ENCODE data around the gene MPPED1. TPM values are rescaled to one million over a fixed set of nuclear protein-coding genes. Genes with fewer than 3 reads are reported as not detected.

Gene MPPED1
- total RNA-seq, 4 donors from 2014 or later, result 0.23 to 0.99 (median 0.80) TPM; not detected in 1

DNA sequence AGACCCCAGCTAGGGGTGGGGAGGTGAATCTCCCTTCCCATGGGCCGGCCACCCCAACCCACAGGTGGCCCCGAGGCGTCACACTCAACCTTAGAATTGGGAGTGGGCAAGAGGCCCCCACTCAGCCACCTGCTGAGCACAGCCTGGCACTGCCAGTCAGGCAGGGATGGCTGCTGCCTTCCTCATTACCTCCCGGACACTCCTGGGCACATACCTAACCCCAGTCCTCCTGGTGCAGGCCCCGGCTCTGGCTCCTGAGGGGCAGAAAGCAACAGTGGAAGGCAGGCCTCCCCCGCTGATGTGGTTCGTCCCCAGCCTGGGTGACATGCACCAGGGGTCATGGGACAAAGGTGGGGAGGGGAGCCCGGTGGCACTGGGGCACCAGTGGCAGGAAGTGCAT lies 103.6 kb downstream of the MPPED1 start:
- H3K4me1 ChIP-seq, result no peaks in the 10 kb centered on the region
- no peaks in the 10 kb centered on the region for H3K36me3 ChIP-seq
- TF ChIP-seq, protein P1, sequence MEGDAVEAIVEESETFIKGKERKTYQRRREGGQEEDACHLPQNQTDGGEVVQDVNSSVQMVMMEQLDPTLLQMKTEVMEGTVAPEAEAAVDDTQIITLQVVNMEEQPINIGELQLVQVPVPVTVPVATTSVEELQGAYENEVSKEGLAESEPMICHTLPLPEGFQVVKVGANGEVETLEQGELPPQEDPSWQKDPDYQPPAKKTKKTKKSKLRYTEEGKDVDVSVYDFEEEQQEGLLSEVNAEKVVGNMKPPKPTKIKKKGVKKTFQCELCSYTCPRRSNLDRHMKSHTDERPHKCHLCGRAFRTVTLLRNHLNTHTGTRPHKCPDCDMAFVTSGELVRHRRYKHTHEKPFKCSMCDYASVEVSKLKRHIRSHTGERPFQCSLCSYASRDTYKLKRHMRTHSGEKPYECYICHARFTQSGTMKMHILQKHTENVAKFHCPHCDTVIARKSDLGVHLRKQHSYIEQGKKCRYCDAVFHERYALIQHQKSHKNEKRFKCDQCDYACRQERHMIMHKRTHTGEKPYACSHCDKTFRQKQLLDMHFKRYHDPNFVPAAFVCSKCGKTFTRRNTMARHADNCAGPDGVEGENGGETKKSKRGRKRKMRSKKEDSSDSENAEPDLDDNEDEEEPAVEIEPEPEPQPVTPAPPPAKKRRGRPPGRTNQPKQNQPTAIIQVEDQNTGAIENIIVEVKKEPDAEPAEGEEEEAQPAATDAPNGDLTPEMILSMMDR (IDR thresholded peaks at IDR 0.05), result no peak
- TF ChIP-seq EP300 (IDR thresholded peaks at IDR 0.05) (no peak), POLR2A (IDR thresholded peaks at IDR 0.05) (no peak), POLR2AphosphoS5 (IDR thresholded peaks at IDR 0.05) (no peak)
- no peaks in the 10 kb centered on the region for H3K9me3 ChIP-seq
- H3K4me3 ChIP-seq, result no peak overlapping the region
- H3K27me3 ChIP-seq, result peaks cover 6% of the 10 kb centered on the region
- no peak for DNase-seq (ENCODE audit: low spot score in 2 of 2)
- WGBS, result 71% methylated on average over 1 of the region's 8 CpGs
- no peak overlapping the region for H3K27ac ChIP-seq

DNA sequence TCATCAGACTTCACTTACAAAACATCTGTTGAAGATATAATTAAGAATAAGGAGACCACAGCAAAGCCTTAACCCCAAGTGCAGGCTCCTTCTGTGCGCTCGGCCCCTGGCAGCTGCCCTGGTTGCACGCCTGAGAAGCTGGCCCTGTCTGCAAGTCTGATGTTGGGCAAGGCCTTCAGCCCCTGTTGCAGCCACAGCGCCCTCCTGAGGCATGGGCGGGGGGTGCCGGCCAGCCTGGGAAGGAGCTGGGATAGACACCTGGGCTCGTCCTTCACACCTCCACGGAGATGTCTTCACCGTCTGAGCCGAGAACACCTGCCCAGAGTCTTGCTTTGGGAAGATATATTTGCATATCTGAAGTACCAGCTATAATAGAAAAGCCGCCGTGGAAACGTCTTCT lies 104.1 kb downstream of the MPPED1 start:
- Histone ChIP-seq H3K9me3 (no peaks in the 10 kb centered on the region), H3K27me3 (peaks cover 6% of the 10 kb centered on the region), H3K27ac (no peak overlapping the region), H3K4me1 (no peaks in the 10 kb centered on the region), H3K4me3 (no peak overlapping the region), H3K36me3 (no peaks in the 10 kb centered on the region)
- WGBS, result 71% methylated on average over 13 of the region's 13 CpGs
- DNase-seq (ENCODE audit: low spot score in 2 of 2), result no peak
- TF ChIP-seq, protein P1 (IDR thresholded peaks at IDR 0.05), result no peak
- TF ChIP-seq POLR2AphosphoS5 (IDR thresholded peaks at IDR 0.05), result no peak
- no peak for TF ChIP-seq POLR2A (IDR thresholded peaks at IDR 0.05)
- no peak for TF ChIP-seq EP300 (IDR thresholded peaks at IDR 0.05)

DNA sequence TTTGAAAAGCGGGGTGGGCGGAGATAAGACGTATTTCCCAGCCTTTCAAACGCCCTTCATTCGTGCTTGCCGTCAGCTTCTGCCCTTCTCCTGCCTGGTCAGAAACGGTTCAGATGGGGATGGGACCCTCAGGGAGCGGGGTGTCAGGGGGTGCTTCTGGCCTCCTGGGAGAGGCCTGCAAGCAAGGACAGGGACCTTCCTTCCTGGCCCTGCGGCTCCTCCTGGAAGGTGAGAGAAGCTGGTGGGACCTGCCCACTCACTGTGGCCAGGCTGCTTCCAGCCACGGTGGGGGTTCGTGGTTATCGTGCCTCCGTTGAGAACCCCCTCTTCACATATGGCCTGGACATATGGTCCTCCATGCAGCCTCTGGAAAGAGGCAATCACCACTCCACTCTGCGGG lies 104.6 kb downstream of the MPPED1 start:
- 77% methylated on average over 13 of the region's 14 CpGs for WGBS
- Histone ChIP-seq H3K4me1 (no peaks in the 10 kb centered on the region), H3K27me3 (peaks cover 6% of the 10 kb centered on the region), H3K4me3 (no peak overlapping the region), H3K9me3 (no peaks in the 10 kb centered on the region), H3K36me3 (no peaks in the 10 kb centered on the region), H3K27ac (no peak overlapping the region)
- no peak for DNase-seq (ENCODE audit: low spot score in 2 of 2)
- TF ChIP-seq POLR2A (IDR thresholded peaks at IDR 0.05), result no peak
- TF ChIP-seq, protein P1 (IDR thresholded peaks at IDR 0.05), result no peak

DNA sequence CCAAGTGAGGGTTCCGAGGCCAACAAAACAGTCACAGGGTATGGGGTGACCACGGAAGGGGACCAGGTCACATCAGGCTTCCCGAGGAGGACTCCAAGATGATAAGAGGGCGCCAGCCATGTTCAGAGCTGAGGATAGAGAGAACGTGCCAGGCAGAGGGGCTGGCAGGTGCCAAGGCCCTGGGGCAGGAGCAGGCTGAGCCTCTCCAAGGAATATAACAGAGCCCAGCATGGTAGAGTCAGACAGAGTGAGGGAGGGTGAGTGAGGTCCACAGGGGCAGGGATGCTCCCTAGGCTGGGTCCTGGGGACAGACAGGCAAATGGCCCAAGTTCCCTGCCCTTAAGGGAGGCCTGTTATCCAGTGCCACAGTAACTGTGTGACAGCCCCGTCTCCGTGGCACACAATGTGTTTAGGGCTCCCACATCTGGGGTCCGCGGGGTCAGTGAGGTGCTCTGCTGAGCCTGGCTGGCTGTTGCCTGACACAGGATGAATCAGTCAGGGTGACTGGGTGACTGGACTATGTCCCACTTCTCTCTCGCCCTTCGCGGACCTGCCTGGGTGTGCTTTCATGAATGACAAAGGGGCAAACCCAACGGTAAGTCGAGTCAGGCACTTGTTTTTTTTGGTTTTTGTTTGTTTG lies 105.3 kb downstream of the MPPED1 start:
- no peak for TF ChIP-seq POLR2A (IDR thresholded peaks at IDR 0.05)
- no peak for TF ChIP-seq EP300 (IDR thresholded peaks at IDR 0.05)
- TF ChIP-seq POLR2AphosphoS5 (IDR thresholded peaks at IDR 0.05), result no peak
- TF ChIP-seq, protein P1 (IDR thresholded peaks at IDR 0.05), result no peak
- WGBS, result 90% methylated on average over 14 of the region's 14 CpGs
- Histone ChIP-seq H3K9me3 (no peaks in the 10 kb centered on the region), H3K4me1 (no peaks in the 10 kb centered on the region), H3K4me3 (no peak overlapping the region), H3K27me3 (peaks cover 6% of the 10 kb centered on the region), H3K27ac (no peak overlapping the region), H3K36me3 (no peaks in the 10 kb centered on the region)
- no peak for DNase-seq (ENCODE audit: low spot score in 2 of 2)

DNA sequence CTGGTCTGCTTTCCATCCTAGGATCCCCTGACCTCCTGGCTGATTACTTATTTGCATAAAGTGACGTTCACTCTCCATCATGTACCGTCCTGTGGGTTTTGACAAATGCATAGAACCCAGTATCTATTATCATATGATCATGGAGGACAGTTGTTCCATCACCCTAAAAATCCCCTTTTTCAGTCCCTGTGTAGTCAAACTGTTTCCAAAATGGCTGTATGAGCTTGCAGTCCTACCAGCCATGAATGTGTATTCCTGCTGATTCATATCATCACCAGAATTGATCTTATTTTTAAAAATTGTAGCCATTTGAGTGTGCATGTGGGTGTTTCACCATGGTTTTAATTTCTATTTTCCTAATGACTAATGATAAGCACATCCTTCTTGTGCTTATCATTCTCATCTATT lies 108.8 kb downstream of the MPPED1 start:
- Histone ChIP-seq H3K27ac (no peak overlapping the region), H3K9me3 (no peaks in the 10 kb centered on the region), H3K4me1 (no peaks in the 10 kb centered on the region), H3K4me3 (no peak overlapping the region), H3K36me3 (no peaks in the 10 kb centered on the region), H3K27me3 (peaks cover under 1% of the 10 kb centered on the region)
- WGBS, result 71% methylated on average over 2 of the region's 2 CpGs
- DNase-seq (ENCODE audit: low spot score in 2 of 2), result no peak
- TF ChIP-seq POLR2A (IDR thresholded peaks at IDR 0.05) (no peak), POLR2AphosphoS5 (IDR thresholded peaks at IDR 0.05) (no peak), EP300 (IDR thresholded peaks at IDR 0.05) (no peak)
- TF ChIP-seq, protein P1 (IDR thresholded peaks at IDR 0.05), result no peak

Measured in suprapubic skin (tissue), 4 donors.